Body of pancreas (tissue), 4 donors: ENCODE results near the gene VASP.

Experiments used
- CTCF ChIP-seq, 7 experiments: fragments of 450-650 bp in 4 of 7; fragments of 200-600 bp in 3 of 7; sonication (generic) in 3 of 7; IDR thresholded peaks; one replicate each; pipeline ENCODE4 v1.5.1; 2016 to 2019; ENCODE audit warnings: antibody characterized with exemption in 7 of 7
- POLR2A ChIP-seq, 3 donors: fragments of 450-650 bp; IDR thresholded peaks; one replicate each; pipeline ENCODE4 v1.6.1; 2016; ENCODE audit warnings: antibody characterized with exemption in 3 of 3, mild to moderate bottlenecking in 2 of 3

- TF ChIP-seq CTCF (IDR thresholded peaks at IDR 0.05) (no peak), POLR2A (IDR thresholded peaks at IDR 0.05) (no peak)
Measured at GRCh38 chr19:45488708-45489107, 18.6 kb upstream of the VASP start.
